ENCODE measurements around the gene TMEM132A.

Gene TMEM132A

GRCh38 chr11:60927061-60927592 is 2.9 kb downstream of the TMEM132A start:
- CTCF ChIA-PET = interaction anchor here (1.0 to 1.2 kb wide), 3 partner anchors 12 to 242 kb away, joined by 3 read pairs; partner anchors contain the start of gene TMEM109
- H3K4me3 ChIP-seq (ENCODE audit: low read depth, low read length) = no peak overlapping the region
- DNase-seq (ENCODE audit: low read depth, low spot score) = no peak
- POLR2A ChIA-PET = no interaction called here
- TF ChIP-seq CTCF (IDR thresholded peaks at IDR 0.05; ENCODE audit: insufficient read depth, low read length, missing control alignments) = no peak

- ChIA-PET POLR2A (no interaction called here), CTCF (interaction anchor here (1.0 to 1.2 kb wide), 2 partner anchors 13 to 14 kb away, joined by 3 read pairs; partner anchors contain the start of gene TMEM109)
- DNase-seq (ENCODE audit: low read depth, low spot score) = no peak
- no peak overlapping the region for H3K4me3 ChIP-seq (ENCODE audit: low read depth, low read length)
- no peak for TF ChIP-seq CTCF (IDR thresholded peaks at IDR 0.05; ENCODE audit: insufficient read depth, low read length, missing control alignments)
Observed at GRCh38 chr11:60927600-60927999, 3.3 kb downstream of the TMEM132A start.

- POLR2A ChIA-PET = no interaction called here
Observed at GRCh38 chr11:60928563-60929001, 4.3 kb downstream of the TMEM132A start.

DNA sequence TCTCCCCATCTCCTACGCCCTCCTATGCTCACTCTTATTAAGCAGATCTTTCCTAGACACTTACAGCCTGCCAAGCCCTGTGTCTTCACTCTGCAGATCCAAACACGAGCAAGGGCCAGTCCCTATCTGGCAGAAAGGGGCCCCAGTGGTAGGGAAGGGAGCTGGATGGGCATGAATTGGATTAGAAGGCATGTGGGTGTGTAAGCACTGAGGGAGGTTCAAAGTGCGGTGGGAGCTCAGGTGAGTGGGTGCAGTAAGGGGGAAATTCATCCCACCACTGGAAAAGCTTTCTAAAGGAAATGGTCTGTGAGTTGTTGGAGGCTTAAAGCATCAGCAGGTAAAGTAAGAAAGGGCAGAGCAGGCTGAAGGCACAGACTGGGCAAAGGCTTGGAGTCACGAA is 5.5 kb downstream of the TMEM132A start:
- no peak for TF ChIP-seq CTCF (IDR thresholded peaks at IDR 0.05; ENCODE audit: insufficient read depth, low read length, missing control alignments)
- ChIA-PET POLR2A (no interaction called here), CTCF (interaction anchor here (1.0 to 1.5 kb wide), 2 partner anchors 31 to 257 kb away, joined by 3 to 4 read pairs; no protein-coding TSS in a partner anchor)
- H3K4me3 ChIP-seq (ENCODE audit: low read depth, low read length) = no peak overlapping the region
- no peak for DNase-seq (ENCODE audit: low read depth, low spot score)

More at GRCh38 chr11:60928563-60929001, 4.3 kb downstream of the TMEM132A start:
- TF ChIP-seq CTCF (IDR thresholded peaks at IDR 0.05; ENCODE audit: insufficient read depth, low read length, missing control alignments) = no peak
- DNase-seq (ENCODE audit: low read depth, low spot score) = no peak
- no peak overlapping the region for H3K4me3 ChIP-seq (ENCODE audit: low read depth, low read length)
- CTCF ChIA-PET = no interaction called here

- CTCF ChIA-PET = interaction anchor here (1.0 to 1.5 kb wide), 2 partner anchors 31 to 257 kb away, joined by 3 to 4 read pairs; no protein-coding TSS in a partner anchor
- TF ChIP-seq CTCF (IDR thresholded peaks at IDR 0.05; ENCODE audit: insufficient read depth, low read length, missing control alignments) = no peak
- H3K4me3 ChIP-seq (ENCODE audit: low read depth, low read length) = no peak overlapping the region
- no peak for DNase-seq (ENCODE audit: low read depth, low spot score)
- POLR2A ChIA-PET = no interaction called here
Observed at GRCh38 chr11:60930394-60930793, 6.1 kb downstream of the TMEM132A start.

- no peak for TF ChIP-seq CTCF (IDR thresholded peaks at IDR 0.05; ENCODE audit: insufficient read depth, low read length, missing control alignments)
- POLR2A ChIA-PET = no interaction called here
- CTCF ChIA-PET = interaction anchor here (1.2 to 2.0 kb wide), 2 partner anchors 13 to 16 kb away, joined by 3 to 6 read pairs; no protein-coding TSS in a partner anchor
Observed at GRCh38 chr11:60931917-60932316, 7.7 kb downstream of the TMEM132A start.

More at GRCh38 chr11:60931917-60932316, 7.7 kb downstream of the TMEM132A start:
- H3K4me3 ChIP-seq (ENCODE audit: low read depth, low read length) = no peak overlapping the region
- DNase-seq (ENCODE audit: low read depth, low spot score) = no peak
